Activated T-cell treated with anti-CD3 and anti-CD28 coated beads for 48 hours (primary cell): Measurements from ENCODE around the gene KRTAP4-6.
"Not testable (repeated sequence)": the region's sequence is repeated elsewhere in the genome, so short reads cannot be mapped to it uniquely, and the experiment has no call there.

Experiments used
- DNase-seq: peaks from one replicate; pipeline ENCODE4 v3.0.0-alpha.2; 2020; ENCODE audit warnings: low read depth

Gene KRTAP4-6

DNA sequence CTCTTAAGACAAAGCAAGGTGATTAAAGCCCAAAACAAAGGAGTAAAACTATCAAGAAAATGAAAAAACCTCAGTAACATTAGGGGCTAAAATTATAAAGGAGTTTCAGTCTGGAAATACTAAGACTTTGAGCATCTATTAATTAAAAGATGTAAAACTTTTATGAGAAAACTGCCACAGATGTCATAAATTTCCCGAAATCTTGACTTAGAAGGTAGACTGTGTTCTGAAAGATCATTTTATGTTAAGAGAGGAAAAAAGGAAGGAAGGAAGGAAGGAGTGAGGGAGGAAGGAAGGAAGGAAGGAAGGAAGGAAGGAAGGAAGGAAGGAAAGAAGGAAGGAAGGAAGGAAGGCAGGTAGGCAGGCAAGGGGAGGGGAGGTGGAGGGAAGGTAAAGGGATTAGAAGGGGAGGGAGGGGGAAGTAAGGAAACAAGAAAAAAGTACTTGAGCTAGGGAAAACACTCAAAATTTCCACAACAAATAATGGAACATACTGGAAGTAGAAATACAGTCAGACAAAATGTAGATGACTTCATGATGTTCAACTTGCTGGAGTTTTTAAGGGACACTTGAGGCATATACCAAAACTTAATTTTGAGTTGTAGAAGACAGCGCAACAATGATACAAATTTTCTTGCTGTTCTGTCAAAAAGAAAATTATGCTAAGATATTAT is 7.3 kb upstream of the KRTAP4-6 start:
- no peak for DNase-seq

GRCh38 chr17:41145261-41145660 is 4.9 kb upstream of the KRTAP4-6 start:
- no peak for DNase-seq

- DNase-seq, result no peak
Measured at GRCh38 chr17:41144846-41145245, 4.5 kb upstream of the KRTAP4-6 start.

GRCh38 chr17:41141361-41141760 is 1.0 kb upstream of the KRTAP4-6 start:
- no peak for DNase-seq

GRCh38 chr17:41139865-41140264 is 479 bp downstream of the KRTAP4-6 start:
- DNase-seq, result not testable (repeated sequence)

DNA sequence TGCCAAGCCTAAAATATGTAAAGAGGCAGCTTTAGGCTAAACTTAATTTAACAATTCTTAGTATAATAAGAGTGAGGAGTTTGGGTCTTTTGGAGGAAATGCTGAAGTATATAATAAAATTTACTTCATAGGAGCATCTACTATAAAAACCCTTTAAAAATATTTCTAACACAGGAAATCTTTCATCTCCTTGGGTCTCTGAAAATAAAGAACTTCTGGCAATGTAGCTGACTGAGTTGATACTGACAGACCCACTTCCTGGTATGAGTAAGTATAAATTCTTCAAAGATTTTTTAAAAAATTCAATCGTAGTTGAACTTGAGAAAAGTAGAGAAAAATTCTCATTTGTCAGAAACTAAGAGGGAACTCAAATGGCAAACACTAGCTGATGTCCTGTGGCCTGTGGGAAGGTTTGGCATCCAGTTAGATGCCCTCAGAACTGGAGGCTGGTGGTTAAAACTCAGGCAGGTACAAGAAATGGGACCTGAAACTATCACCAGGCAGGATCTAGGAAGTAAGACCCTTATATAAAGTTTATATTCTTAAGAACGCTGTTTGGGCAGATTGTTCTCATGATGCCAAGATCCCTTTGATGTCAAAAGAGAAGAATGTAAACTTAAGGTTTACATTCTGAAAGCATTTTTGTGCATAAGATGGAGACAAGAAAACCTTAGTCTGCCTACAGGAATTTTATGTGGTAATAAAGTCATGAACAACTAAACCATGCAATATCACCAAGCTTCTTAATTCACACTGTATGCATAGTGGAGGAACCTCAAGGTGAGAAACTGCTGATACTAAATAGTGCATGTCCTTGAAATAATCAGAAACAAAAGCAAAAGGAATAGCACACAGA is 6.2 kb downstream of the KRTAP4-6 start:
- no peak for DNase-seq

DNA sequence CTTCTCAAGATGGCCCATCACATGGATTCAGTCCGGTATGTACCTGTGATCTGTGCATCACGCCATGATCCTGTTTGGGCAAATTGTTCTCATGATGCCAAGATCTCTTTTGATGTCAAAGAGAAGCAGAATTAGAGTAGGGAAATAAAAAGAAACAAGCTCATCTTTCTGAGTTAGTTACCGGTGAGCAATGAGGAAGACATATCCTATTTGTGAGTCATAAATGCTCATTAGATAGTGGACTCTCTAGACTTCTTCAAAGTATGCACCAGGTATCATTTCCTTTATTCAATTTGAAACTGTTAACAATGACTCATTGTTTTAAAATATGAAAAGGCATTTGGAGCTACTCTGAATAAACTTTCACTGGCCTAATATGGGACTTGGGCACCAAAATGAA is 8.4 kb downstream of the KRTAP4-6 start:
- no peak for DNase-seq

- DNase-seq, result no peak
Measured at GRCh38 chr17:41127371-41127770, 13.0 kb downstream of the KRTAP4-6 start.

GRCh38 chr17:41126412-41126811 is 13.9 kb downstream of the KRTAP4-6 start:
- DNase-seq, result no peak

- DNase-seq, result no peak
Measured at GRCh38 chr17:41125064-41125463, 15.3 kb downstream of the KRTAP4-6 start.

DNA sequence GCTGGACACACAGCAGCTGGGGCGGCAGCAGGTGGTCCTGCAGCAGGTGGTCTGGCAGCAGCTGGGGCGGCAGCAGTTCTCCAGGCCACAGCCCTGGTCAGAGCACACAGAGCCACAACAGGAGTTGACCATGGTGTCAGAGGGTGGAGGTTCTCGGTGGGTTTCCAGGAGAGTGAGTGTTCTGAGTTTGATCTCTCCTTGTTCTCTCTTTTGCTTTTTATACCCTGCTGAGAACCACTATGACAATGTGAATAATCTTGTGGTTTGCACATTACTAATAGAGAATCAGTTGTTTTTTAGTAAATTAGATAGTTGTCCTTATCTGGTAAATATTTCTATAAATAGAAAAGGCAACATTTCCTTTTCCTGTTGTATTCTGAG is 16.4 kb downstream of the KRTAP4-6 start, which contains the start of gene KRTAP4-12:
Gene KRTAP4-12, minus strand, starts transcription at position 192 of the 381 bp plus-strand sequence. Its CDS starts 60 bp downstream, at position 132.
- not testable (repeated sequence) for DNase-seq

- DNase-seq, result not testable (repeated sequence)
Measured at GRCh38 chr17:41123292-41123990, 16.9 kb downstream of the KRTAP4-6 start.

- DNase-seq, result no peak
Measured at GRCh38 chr17:41121742-41122141, 18.6 kb downstream of the KRTAP4-6 start.

GRCh38 chr17:41119696-41120690 is 20.4 kb downstream of the KRTAP4-6 start:
- DNase-seq, result not testable (repeated sequence)

DNA sequence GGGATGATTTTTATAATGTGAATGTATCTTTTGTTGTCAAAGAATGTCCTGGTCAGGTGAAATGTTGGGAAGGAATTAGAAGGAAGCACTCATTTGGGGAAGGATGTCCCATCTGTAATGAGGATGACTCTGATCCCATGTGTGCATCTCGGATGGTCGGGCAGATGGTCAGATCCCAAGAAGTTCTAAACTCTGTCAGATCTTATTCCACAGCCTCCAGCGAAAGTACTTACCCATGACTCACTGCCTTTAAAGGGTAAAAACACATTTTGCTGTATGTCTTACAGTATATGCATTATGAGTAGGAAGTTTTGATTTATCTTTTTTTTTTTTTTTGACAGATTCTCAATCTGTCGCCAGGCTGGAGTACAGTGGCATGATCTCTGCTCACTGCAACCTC is 21.6 kb downstream of the KRTAP4-6 start:
- no peak for DNase-seq

DNA sequence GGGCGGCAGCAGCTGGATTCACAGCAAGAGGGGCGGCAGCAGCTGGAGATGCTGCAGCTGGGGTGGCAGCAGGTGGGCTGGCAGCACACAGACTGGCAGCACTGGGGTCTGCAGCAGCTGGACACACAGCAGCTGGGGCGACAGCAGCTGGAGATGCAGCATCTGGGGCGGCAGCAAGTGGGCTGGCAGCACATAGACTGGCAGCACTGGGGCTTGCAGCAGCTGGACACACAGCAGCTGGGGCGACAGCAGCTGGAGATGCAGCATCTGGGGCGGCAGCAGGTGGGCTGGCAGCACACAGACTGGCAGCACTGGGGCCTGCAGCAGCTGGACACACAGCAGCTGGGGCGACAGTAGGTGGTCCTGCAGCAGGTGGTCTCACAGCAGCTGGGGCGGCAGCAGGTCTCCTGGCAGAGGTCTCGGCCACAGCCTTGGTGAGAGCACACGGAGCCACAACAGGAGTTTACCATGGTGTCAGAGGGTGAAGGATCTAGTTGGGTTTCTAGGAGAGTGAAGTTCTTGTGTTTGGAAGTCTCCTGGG is 22.4 kb downstream of the KRTAP4-6 start, which contains the start of gene KRTAP4-11:
Gene KRTAP4-11, minus strand, starts transcription at position 528 of the 541 bp plus-strand sequence. Its CDS starts 58 bp downstream, at position 470.
- DNase-seq, result not testable (repeated sequence)

- DNase-seq, result no peak
Measured at GRCh38 chr17:41116297-41116696, 24.0 kb downstream of the KRTAP4-6 start.

DNA sequence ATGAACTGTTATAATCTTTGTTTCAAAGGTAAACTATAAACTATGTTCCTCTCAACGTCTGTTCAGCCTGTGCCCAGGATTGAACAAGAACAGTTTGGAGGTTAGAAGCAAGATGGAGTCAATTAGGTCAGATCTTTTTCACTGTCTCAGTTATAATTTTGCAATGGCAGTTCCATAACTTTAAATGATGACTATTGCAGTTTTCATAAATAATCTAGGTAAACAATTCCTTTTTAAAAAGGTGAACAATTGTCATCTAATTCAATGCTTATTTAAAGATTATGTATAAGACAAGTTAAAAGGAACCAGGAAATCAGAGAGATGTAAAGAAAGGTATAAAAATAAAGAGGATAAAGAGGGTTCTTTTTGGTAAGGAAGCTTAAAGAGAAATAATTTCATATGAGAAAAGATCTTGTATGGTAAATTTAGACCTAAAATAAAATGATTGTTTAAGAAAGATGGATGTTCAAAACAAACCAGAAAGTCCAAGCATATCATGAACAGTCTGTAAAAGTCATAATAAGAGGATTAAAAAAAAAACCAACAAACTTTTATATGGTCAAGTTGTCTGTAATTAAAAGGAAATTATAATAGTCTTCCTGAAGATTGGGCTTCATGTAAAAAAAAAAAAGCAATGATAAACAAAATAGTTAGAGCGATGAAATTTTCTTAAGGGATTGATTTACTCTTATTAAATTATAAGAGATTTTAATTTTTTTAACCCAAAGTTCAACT is 29.0 kb downstream of the KRTAP4-6 start:
- no peak for DNase-seq

- DNase-seq, result not testable (repeated sequence)
Measured at GRCh38 chr17:41108728-41109386, 31.5 kb downstream of the KRTAP4-6 start.
